GM21717 (cell line): ENCODE results near the gene SPANXN1.
"Not testable (repeated sequence)": the region's sequence is repeated elsewhere in the genome, so short reads cannot be mapped to it uniquely, and the experiment has no call there.

Experiments
- ATAC-seq: cut with Tn5 transposase; IDR thresholded peaks from one replicate; pipeline ENCODE4 v1.9.1; 2021; ENCODE audit warnings: mild to moderate bottlenecking, moderate library complexity; ENCODE audit not compliant: unreplicated experiment

The SPANXN1 gene, protein sequence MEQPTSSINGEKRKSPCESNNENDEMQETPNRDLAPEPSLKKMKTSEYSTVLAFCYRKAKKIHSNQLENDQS

GRCh38 chrX:145247203-145247602 lies at the start of gene SPANXN1:
TSS of gene SPANXN1 (plus strand) at chrX:145247503. CDS start at chrX:145247587, 84 bp downstream.
- not testable (repeated sequence) for ATAC-seq

GRCh38 chrX:145199078-145199477 lies 48.2 kb upstream of the SPANXN1 start:
- ATAC-seq = no peak

- no peak for ATAC-seq
Observed at GRCh38 chrX:145213504-145213903, 33.8 kb upstream of the SPANXN1 start.

- ATAC-seq = no peak
Observed at GRCh38 chrX:145292218-145292617, 44.9 kb downstream of the SPANXN1 start.
